ENCODE data around the gene NDOR1.

The NDOR1 gene

DNA sequence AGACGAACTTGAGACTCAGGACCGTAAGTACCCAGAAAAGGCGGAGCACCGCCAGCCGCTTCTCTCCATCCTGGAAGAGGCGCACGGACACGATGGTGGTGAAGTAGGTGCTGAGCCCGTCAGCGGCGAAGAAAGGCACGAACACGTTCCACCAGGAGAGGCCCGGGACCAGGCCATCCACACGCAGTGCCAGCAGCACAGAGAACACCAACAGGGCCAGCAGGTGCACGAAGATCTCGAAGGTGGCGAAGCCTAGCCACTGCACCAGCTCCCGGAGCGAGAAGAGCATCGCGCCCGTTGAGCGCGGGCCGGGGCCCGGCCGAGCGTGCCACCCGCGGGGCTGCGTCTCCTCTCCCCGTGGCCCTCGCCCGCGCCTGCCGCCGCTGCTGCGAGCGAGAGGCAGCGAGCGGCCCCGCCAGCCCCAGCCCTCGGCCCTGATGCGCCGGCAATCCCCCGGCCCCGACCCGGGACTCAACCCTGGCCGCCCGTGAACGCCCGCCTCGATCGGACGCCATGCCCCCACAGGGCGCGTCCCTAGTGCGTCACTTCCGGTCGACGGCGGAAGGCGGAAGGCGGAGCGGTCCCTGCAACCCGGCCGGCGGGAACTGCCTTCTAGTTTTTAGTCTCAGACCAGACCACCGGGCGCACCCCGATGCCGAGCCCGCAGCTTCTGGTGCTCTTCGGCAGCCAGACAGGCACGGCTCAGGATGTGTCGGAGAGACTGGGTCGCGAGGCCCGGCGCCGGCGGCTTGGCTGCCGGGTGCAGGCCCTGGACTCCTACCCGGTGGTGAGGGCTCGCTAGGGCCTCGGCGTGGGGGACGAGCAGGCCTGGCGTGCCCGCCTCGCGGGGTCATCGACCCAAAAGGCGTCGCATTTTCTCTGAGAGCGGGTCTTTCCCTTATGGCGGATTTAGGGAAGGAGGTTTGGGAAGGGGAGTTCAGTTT lies at the start of gene NDOR1, which contains the start of gene TMEM203:
Gene NDOR1 (plus strand): TSS at position 575 of the 944 bp plus-strand sequence. CDS start 78 bp downstream, at position 653.
Gene TMEM203 (minus strand): TSS at position 523 of the 944 bp plus-strand sequence. CDS start 234 bp downstream, at position 289.
- DNase-seq = peak; percentile 73

DNA sequence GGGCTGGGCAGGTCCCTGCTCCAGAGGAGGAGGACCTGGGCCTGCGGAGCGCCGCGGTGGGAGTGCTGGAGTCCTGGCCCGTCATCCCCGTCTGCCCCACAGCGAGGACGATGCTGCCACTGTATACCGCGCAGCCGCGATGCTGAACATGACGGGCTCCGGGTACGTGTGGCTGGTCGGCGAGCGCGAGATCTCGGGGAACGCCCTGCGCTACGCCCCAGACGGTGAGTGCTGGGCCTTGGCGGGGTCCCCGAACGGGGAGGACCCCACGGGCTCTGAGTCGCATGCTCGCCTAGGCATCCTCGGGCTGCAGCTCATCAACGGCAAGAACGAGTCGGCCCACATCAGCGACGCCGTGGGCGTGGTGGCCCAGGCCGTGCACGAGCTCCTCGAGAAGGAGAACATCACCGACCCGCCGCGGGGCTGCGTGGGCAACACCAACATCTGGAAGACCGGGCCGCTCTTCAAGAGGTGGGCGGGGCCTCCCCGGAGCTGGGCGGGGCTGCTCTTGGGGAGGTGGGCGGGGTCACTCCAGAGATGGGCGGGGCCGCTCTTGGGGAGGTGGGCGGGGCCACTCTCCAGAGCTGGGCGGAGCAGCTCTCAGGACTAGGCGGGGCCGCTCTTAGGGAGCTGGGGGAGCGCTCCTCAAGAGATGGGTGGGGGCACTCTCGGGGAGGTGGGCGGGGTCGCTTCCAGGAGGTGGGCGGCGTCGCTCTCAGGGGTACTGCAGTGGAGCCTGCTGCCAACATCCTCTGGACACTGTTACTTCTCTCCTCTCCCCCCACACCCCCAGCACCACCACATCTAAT lies 48.7 kb upstream of the NDOR1 start:
- no peak for DNase-seq

DNA sequence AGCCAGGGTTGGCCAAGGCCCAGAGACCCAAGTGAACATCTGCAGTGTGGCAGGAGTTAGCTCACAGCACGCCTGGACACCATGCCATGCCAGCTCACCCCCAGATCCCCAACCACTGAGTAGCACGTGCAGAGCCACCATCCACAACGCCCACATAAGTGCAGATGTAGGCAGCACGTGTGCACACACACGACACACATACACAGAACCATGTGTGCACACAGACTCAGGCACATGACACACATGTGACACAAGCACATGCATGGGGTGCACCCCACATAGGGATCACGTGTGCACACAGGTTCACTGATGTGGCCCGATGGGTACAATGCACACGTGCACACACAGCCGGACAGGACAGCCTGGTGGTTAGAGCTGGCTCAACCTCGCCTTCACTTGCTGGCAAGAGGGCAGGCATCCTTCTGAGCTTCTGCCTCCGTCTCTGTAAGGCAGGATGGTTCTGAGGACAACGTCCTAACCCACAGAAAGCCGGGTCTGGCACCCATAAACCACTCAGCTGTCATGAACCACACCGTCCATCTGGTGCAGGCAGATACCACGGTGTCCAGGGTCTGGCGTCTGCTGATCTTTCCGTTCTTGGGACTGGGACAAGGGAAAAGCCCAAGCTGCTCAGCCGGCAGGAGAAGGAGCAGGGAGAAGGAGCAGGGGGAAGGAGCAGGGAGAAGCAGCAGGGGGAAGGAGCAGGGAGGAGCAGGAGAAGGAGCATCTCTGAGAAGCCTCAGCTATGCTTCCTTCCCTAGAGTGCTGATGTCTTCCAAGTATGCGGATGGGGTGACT lies 47.7 kb upstream of the NDOR1 start:
- no peak for DNase-seq

DNA sequence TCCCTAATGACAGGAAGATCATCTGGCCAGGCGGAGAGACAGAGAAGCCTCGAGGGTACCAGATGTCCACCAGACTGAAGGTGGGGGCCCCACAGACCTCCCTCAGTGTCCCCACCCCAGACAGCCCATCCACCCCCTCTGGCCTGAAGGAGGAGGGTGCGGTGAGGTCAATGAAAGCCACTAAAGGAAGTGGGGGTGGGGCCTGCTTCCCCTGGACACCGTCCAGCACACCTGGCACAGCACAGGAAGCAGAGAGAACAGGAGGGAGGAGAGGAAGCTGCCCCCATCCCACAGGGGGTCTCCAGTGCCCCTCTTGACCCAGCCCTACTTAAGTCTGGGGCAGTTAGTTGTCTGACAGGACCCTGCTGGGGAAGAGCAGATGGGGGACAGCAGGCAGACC lies 46.9 kb upstream of the NDOR1 start:
- DNase-seq = no peak

DNA sequence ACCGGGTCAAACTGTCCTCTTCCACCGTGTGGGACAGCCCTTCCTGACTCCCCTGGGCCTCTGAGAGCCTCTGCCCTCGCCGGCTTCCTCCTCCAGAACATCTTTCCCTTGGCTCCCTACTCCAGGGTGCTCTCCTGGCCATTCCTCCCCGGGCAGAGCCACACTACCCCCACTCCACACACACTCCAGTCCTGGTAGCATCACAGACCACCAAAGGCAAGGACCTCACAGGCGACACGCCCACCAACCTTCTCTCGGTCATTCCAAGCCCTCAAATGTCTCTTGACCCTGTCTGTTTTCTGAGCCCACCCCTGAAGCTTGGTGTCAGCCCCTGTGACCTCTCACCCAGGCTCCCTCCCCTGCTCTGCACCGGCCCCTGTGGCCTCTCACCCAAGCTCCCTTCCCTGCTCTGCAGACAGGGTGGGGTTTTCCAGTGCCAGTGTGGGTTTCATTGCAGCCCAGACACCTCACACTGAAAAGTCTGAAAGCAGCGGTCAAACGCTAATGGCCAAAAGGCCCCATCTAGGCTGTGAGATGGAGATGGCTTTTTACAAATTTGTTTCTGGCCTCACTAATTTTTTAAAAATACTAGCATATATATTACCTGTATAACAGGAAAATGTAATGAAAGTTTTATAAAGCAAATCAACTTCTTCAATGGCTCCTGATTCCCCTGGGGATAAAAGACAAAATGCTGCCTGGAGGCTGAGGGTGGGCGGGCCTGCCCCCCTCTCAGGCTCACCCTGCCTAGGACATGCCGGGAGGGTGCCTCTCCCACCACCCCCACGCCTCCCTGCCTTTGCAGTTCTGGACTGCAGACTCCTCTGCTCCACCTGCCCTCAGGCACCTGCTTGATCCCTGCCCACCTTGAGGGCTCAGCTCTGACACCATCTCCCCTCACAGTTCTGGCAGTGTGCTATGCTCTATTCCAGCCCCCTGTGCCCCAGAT lies 46.1 kb upstream of the NDOR1 start:
- no peak for DNase-seq

DNA sequence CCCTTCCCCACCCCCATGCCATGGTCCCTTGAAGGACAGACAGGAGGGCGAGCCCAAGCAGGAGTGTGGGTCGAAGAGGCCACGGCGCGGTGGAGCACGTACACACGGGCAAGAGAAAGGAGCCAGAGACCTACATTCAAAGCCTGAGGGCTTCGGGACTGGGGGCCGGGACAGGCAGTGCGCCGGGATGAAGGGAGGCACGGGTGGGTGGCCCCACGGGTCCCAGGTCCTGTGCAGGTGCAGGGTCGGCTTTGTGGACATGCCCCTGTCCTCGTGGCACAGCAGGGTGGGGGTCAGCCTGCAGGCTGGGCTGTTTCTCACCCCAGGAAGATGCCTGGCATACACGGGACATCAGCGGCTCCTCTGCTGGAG lies 45.5 kb upstream of the NDOR1 start:
- DNase-seq = no peak

DNA sequence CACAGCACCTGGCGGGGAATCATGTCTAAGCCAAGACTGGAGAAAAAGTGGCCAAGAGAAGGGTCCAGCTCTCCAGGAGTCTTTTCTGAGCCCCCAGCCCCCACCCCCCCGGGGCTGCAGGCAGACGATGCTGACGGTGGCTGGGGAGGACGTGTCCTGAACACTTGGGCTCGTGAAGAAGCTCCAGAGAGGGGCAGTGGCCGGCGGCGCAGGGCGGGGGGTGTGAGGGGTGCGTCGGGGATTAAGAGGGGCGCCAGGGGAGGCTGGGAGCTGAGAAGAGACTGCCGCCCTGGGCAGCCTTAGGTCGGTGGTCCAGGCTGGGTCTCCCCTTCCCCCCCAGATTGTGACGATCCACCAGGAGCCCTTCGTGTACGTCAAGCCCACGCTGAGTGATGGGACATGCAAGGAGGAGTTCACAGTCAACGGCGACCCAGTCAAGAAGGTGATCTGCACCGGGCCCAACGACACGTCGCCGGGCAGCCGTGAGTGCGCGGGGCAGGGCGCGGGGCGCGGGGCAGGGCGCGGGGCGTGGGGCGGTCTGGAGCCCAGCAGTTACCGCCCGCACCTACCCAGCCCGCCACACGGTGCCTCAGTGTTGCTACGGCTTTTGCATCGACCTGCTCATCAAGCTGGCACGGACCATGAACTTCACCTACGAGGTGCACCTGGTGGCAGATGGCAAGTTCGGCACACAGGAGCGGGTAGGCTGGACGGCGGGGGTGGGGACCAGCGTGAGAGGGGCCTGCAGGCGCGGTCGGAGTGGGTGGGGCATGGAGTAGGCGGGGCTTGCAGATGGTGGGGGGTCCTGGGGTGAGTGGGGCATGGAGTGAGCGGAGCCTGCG lies 44.6 kb upstream of the NDOR1 start:
- DNase-seq = peak; percentile 63

DNA sequence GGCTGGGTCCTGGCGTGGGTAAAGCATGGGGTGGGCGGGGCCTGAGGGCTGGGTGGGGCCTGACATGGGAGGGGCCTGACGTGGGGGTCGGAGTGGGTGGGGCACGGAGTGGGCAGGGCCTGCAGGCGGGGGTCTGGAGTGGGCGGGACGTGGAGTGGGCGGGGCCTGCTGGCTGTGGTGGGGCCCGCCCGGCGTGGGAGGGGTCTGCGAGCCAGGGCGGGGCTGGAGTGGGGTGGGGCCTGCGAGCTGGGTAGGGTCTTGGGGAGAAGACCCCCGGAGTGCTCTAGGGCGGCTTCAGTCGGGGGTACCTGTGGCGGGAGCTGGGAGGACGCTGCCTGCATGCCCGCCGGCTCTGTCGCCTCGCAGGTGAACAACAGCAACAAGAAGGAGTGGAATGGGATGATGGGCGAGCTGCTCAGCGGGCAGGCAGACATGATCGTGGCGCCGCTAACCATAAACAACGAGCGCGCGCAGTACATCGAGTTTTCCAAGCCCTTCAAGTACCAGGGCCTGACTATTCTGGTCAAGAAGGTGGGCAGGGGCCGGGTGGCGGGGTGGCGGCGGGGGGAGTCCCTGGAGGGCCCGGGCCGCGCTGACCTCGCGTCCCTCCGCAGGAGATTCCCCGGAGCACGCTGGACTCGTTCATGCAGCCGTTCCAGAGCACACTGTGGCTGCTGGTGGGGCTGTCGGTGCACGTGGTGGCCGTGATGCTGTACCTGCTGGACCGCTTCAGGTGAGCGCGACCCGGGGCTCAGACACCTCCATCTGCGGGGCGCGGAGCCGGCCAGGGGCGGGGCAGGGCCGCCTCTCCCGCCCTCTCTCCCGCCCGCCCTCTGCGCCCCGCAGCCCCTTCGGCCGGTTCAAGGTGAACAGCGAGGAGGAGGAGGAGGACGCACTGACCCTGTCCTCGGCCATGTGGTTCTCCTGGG lies 43.7 kb upstream of the NDOR1 start:
- peak; percentile 56 for DNase-seq

DNA sequence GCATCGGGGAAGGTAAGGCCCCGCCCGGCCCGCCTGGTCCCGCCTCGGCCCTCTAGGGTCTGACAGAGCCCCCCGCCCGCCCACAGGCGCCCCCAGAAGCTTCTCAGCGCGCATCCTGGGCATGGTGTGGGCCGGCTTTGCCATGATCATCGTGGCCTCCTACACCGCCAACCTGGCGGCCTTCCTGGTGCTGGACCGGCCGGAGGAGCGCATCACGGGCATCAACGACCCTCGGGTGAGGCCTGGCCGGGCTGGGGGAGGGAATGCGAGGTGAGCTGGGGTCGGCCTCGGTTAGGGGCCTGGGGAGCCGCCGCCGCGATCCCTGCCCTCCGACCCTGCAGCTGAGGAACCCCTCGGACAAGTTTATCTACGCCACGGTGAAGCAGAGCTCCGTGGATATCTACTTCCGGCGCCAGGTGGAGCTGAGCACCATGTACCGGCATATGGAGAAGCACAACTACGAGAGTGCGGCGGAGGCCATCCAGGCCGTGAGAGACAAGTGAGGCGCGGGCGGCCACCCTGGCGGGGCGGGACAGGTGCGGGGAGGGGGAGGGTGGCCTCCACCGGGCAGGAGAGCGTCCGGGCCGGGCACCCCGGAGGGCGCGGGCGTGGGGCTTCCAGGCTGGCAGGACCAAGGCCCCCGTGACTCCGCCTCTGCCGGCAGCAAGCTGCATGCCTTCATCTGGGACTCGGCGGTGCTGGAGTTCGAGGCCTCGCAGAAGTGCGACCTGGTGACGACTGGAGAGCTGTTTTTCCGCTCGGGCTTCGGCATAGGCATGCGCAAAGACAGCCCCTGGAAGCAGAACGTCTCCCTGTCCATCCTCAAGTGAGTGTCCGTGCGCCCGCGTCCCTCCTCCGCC lies 42.8 kb upstream of the NDOR1 start:
- no peak for DNase-seq

DNA sequence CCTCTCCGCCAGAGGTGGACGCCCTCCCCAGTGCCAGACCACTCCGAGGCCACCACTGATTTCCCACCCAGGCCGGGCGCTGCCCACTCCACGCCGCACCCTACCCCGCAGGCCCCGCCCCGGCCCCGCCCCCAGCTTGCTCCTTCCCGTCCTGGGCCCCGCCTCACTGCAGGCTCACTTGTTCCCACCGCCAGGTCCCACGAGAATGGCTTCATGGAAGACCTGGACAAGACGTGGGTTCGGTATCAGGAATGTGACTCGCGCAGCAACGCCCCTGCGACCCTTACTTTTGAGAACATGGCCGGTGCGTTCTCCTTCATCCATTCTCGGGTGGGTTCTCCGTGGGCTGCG lies 42.2 kb upstream of the NDOR1 start:
- DNase-seq = no peak

DNA sequence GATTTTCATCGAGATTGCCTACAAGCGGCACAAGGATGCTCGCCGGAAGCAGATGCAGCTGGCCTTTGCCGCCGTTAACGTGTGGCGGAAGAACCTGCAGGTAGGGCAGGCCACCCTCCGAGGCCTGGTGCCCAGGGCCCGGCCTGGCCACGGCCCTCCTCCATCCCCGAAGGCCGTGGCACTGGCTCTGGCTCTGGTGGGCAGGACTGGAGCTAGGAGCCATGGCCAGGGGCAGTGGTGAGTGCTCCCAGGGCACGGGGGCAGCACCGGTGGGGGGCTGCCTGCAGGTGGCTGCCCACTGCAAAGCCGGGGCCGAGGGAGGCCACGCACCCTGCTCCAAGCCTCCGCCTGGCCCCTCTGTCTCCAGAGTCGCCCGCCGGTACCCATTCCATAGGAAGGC lies 41.7 kb upstream of the NDOR1 start:
- DNase-seq = no peak

DNA sequence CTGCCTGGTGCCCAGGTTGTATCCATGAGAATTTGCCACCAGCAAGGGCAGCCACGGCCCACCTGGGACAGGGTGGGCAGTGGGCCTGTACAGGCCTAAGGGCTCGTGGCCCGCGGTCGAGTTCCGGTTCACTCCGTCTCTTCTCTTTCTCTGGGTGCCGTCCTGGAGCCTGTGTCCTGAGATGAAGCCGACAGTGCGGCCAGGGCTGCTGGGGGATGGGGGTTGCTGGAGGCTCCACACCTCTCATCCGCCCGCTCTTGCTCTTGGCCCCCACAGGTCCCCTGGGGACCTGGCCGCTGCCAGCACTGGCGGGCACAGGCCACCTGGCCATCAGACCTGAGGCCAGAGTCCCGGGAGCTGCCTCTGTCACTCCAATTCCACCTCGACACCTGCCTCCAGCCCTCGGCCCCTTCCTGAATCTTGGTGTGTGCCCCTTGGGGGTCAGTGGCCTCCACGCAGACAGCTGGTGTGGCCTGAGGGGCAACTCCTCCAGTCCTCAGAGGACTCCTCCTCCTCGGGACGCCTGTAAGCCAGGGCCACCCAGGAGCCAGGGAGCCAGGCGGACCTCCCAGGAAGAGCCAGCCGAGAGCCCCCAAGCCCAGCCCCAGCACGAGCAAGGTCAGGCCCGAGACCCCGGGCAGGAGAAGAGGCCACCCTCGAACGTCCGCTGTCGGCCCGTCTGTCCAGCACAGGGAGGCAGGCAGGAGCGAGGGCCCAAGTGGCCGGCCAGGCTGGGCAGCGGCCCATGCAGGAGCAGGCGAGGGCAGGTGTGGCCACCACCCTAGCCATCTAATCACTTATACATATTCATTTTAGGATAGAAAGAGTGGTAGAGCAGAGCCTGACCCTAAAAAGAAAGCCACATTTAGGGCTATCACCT lies 40.9 kb upstream of the NDOR1 start:
- DNase-seq = no peak

DNA sequence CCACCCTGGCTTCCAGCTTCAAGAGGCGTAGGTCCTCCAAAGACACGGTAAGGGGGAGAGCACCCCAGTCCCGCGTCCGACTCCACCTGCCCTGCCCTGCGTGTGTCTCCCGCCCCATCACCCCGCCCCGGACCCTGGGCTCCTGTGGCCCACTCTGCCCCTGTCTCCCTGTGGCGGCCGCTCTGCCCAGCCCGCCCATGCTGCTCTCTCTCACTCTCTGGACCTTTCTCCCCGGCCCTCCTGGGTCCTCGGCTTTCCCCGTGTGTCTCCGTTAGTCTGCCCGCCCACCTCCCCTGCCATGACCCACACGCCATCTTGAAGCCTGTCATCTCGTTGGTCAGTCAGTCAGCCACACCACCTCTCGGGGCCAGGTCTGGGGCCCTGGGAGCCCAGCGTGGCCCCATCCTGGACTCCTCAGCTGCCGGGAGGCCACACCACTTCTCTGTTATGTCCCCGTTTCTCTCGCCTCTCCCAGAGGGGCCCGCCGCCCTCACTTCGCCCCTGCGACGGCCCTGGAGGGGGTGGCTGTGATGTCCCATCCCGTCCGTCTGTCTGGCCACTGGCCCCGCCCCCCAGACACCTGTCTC lies 40.2 kb upstream of the NDOR1 start:
- DNase-seq = no peak

DNA sequence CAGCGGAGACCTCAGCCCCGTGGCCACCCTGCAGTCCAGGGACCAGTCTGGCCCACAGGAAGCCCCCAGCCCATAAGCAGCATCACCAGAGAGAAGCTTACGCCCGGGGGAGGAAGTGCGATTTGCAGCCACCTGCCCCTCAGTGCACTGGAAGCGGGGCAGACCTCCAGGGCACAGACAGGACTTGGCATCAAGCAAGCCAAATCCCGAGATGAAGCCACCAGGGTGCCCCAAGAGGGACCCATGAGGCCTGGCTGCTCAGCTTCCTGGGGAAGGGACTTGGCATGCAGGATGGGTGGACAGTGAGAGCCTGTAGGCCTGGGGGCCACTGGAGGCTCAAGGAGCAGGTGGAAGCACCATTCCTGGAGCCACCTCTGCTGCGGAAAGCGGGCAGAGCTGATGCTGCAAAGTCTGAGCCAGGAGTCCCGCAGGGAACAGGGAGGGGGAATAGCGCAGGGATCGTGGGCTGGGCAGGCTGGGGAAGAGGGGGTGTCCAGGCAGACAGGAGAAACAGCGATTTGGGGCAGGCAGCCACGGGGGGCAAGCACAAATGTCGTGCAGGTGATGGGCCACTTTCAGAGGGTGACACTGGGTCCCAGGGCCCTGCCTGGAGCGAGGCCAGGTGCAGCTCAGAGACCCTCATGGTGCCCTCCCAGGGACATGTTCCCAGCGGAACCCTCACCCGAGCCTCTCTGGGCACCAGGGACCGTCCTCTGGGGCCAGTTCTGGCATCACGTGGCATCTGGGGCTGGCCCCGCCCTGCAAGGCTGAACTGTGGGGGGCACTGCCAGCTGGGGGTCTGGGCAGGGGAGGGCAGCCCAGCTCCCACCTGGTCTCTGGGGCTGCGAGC lies 38.9 kb upstream of the NDOR1 start:
- no peak for DNase-seq

DNA sequence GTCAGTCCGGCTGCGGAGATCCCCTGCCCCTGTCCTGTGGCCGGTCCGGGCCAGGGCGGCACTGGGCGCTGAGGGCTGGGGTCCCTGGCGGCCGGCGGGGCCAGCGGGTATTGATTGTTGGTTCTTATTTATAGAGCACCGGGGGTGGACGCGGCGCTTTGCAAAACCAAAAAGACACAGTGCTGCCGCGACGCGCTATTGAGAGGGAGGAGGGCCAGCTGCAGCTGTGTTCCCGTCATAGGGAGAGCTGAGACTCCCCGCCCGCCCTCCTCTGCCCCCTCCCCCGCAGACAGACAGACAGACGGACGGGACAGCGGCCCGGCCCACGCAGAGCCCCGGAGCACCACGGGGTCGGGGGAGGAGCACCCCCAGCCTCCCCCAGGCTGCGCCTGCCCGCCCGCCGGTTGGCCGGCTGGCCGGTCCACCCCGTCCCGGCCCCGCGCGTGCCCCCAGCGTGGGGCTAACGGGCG lies 38.2 kb upstream of the NDOR1 start:
- peak; percentile 8 for DNase-seq
